ENCODE measurements around the gene CEP131.

DNA sequence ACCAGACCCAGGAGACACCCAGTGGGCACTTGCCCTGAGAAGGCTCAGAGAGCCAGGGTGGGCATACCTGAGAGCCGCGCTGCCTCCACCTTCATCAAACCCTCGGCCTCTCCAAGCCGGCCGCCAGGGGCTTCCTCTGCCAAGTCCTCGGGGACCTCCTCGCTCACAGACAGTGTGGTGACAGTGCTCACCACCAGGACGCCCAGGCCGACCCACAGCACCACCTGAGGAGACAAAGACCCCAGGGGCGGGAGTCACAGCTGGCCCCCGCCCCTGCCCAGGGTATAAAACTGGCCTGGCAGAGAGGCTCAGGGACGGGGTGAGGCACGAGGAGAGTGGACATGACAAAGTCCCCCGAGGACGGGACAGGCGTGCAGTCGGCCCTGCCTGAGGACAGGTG is 37.4 kb upstream of the CEP131 start:
- no peak for TF ChIP-seq MXI1 (conservative IDR thresholded peaks at IDR 0.05; ENCODE audit: poor library complexity, severe bottlenecking)
- TF ChIP-seq, protein P1, sequence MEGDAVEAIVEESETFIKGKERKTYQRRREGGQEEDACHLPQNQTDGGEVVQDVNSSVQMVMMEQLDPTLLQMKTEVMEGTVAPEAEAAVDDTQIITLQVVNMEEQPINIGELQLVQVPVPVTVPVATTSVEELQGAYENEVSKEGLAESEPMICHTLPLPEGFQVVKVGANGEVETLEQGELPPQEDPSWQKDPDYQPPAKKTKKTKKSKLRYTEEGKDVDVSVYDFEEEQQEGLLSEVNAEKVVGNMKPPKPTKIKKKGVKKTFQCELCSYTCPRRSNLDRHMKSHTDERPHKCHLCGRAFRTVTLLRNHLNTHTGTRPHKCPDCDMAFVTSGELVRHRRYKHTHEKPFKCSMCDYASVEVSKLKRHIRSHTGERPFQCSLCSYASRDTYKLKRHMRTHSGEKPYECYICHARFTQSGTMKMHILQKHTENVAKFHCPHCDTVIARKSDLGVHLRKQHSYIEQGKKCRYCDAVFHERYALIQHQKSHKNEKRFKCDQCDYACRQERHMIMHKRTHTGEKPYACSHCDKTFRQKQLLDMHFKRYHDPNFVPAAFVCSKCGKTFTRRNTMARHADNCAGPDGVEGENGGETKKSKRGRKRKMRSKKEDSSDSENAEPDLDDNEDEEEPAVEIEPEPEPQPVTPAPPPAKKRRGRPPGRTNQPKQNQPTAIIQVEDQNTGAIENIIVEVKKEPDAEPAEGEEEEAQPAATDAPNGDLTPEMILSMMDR (IDR thresholded peaks at IDR 0.05; ENCODE audit: poor library complexity, severe bottlenecking), result no peak
- TF ChIP-seq EP300 (conservative IDR thresholded peaks at IDR 0.05; ENCODE audit: poor library complexity, severe bottlenecking), result no peak
